Embryonic facial prominence (tissue), 1 donor: ENCODE measurements around the gene HBG2.

Source experiments
- DNase-seq: peaks from one replicate; pipeline ENCODE4 v3.0.0-alpha.2; 2016; ENCODE audit errors: extremely low spot score

HBG2 gene

GRCh38 chr11:5229796-5230195 is 24.8 kb downstream of the HBG2 start:
- DNase-seq: no peak

DNA sequence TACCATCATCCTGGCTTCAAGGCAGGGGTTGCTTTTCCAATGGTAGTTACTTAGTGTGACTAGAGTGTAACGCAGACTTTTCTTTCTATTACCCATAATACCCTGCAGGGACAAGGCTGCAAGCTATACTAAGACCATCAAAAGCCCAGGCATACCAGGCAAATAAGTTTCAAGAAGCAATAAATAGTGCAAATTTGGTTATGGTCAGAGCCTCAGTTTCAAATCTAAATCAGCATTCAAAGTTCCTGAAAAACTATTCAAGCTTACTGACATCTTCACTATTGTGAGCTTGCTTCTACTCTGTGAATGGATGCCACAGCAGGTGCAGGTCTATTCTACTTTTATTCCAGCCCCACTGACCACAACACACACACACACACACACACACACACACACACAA is 25.2 kb downstream of the HBG2 start:
- no peak for DNase-seq

DNA sequence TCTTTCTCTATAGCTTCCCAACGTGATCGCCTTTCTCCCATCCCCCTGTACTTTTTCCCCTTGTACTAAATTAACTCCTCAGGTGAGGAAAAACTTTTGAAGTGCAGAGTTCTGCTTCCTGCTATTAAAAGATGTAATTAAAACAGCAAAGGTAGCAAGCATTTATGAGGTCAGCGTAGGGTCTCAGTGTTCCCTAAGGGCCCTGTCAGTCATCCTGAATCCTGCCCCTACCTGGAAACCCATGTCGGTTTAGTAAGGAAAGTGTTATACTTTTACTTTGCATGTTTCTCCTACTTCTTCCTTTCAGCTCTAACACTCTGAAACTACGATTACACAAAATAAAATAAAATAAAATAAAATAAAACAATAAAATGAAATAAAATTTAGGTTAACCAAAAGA is 26.5 kb downstream of the HBG2 start:
- DNase-seq: no peak

DNA sequence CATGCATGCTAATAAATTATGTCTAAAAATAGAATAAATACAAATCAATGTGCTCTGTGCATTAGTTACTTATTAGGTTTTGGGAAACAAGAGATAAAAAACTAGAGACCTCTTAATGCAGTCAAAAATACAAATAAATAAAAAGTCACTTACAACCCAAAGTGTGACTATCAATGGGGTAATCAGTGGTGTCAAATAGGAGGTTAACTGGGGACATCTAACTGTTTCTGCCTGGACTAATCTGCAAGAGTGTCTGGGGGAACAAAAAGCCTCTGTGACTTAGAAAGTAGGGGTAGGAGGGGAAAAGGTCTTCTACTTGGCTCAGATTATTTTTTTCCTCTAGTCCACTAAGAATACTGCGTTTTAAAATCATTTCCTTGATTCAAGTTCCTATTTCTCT is 26.9 kb downstream of the HBG2 start:
- no peak for DNase-seq

- peak; percentile 100 for DNase-seq
Observed at GRCh38 chr11:5226732-5227310, 27.8 kb downstream of the HBG2 start, which contains the start of gene HBB. HBB (minus strand) TSS chr11:5227071; CDS start chr11:5227021, 50 bp downstream.

DNA sequence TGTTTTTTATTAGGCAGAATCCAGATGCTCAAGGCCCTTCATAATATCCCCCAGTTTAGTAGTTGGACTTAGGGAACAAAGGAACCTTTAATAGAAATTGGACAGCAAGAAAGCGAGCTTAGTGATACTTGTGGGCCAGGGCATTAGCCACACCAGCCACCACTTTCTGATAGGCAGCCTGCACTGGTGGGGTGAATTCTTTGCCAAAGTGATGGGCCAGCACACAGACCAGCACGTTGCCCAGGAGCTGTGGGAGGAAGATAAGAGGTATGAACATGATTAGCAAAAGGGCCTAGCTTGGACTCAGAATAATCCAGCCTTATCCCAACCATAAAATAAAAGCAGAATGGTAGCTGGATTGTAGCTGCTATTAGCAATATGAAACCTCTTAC is 29.1 kb downstream of the HBG2 start:
- no peak for DNase-seq

DNA sequence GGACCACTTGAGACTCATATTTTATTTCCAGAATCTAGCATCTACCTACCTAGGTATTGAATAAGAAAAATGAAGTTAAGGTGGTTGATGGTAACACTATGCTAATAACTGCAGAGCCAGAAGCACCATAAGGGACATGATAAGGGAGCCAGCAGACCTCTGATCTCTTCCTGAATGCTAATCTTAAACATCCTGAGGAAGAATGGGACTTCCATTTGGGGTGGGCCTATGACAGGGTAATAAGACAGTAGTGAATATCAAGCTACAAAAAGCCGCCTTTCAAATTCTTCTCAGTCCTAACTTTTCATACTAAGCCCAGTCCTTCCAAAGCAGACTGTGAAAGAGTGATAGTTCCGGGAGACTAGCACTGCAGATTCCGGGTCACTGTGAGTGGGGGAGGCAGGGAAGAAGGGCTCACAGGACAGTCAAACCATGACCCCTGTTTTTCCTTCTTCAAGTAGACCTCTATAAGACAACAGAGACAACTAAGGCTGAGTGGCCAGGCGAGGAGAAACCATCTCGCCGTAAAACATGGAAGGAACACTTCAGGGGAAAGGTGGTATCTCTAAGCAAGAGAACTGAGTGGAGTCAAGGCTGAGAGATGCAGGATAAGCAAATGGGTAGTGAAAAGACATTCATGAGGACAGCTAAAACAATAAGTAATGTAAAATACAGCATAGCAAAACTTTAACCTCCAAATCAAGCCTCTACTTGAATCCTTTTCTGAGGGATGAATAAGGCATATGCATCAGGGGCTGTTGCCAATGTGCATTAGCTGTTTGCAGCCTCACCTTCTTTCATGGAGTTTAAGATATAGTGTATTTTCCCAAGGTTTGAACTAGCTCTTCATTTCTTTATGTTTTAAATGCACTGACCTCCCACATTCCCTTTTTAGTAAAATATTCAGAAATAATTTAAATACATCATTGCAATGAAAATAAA is 29.8 kb downstream of the HBG2 start:
- DNase-seq: no peak

DNA sequence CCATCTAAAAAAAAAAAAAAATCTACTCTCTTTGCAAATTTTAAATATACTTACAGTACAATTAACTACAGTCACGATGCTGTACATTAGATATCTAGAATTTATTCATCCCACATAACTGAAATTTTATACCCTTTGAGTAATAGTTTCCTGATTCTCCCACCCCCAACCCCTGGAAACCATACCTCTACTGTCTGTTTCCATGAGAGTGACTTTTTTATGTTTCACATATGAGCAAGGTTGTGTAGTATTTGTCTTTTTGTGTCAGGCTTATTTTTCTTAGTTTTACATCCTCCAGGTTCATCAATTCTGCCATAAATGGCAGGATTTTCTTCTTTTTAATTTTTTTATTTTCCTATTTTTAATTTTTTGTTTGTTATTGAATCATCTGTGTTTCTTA is 30.9 kb downstream of the HBG2 start:
- no peak for DNase-seq

GRCh38 chr11:5223146-5223545 is 31.4 kb downstream of the HBG2 start:
- DNase-seq: no peak

- DNase-seq: no peak
Observed at GRCh38 chr11:5210376-5210885, 44.1 kb downstream of the HBG2 start.

DNA sequence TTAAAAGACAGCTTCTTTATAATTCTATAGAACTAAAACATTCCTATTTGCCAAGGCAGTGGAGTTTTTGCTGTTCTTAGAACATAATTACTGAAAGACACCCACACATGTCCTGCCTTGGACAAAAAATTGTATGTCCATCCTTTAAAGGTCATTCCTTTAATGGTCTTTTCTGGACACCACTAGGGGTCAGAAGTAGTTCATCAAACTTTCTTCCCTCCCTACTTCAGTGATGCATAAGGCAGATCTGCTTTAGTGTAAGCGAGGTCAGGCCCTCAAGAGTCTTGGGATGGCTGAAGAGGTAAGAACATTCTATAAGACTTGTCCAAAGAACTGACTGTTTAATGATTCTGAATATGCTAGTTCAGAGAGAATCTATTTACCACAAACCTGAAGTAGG is 49.8 kb downstream of the HBG2 start:
- DNase-seq: no peak

DNA sequence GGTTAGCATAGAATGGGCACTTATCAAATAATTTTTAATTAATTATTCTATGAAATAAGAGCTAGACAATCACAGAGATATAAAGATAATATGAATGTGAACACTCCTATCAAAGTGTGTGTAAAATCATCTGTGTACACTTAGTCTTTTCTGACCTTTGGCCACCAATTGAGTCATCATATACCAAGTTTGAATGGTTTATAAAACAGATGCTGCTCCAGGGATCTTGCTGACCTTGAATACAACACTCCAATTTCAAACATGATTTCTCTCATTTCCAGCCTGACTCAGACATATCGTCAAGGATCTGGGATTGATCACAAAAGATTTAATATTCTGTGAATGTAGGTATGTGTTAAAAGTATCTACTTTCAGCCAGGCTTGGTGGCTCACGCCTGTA is 51.2 kb downstream of the HBG2 start:
- DNase-seq: no peak
